ENCODE data around the gene THRA. TPM values are rescaled to one million over a fixed set of nuclear protein-coding genes. Genes with fewer than 3 reads are reported as not detected.

THRA gene
- polyA plus RNA-seq, 1 donor = 61.7 TPM

DNA sequence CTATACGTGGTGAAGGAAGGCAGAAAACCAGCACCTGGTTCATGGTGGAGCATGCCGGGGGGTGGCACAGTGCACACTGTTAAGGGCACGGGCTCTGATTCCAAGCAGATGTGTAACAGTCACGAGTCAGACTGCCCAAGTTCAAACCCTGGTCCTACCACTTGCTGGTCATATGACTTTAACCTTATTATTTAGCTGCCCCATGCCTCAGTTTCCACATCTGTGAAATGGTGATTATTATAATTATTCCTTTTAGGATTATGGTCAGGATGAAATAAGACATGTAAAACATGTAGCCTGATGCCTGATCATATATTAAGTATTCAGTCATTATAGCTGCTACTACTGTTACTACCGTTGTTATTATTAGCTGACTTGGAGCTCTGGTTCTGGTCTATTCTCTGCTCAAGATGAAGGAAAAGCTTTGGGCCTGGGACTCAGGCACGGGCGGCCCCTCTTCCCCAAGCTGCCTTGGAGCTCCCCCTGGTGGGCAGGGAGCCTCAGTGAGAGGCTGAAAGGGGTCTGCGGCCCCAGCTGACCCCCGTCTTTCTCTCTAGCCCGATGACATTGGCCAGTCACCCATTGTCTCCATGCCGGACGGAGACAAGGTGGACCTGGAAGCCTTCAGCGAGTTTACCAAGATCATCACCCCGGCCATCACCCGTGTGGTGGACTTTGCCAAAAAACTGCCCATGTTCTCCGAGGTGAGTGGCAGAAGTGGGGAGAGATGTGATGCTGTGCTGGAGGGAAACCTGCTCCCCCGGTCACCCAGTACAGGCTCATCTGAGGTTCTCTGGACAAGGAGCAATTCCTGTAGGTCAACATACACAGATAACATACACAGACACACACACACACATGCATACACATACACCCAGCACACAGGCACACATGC lies 23.6 kb downstream of the THRA start:
- Histone ChIP-seq H3K4me1 (ENCODE audit: control insufficient read depth, insufficient read depth, low read length) (peaks cover 12% of the 10 kb centered on the region), H3K36me3 (ENCODE audit: control insufficient read depth, insufficient read depth, low read length) (peaks cover 81% of the 10 kb centered on the region), H3K9me3 (ENCODE audit: control insufficient read depth, low read depth, low read length) (no peaks in the 10 kb centered on the region), H3K27ac (ENCODE audit: low read length) (no peak overlapping the region), H3K4me3 (ENCODE audit: low read length) (no peak overlapping the region), H3K27me3 (ENCODE audit: control insufficient read depth, insufficient read depth, low read length) (no peaks in the 10 kb centered on the region)
- peak in 1 of 2 donors; percentile 26 for DNase-seq
- no CpG with 5 or more reads among the region's 17 CpGs for WGBS (ENCODE audit: insufficient coverage, low lambda C conversion rate)

DNA sequence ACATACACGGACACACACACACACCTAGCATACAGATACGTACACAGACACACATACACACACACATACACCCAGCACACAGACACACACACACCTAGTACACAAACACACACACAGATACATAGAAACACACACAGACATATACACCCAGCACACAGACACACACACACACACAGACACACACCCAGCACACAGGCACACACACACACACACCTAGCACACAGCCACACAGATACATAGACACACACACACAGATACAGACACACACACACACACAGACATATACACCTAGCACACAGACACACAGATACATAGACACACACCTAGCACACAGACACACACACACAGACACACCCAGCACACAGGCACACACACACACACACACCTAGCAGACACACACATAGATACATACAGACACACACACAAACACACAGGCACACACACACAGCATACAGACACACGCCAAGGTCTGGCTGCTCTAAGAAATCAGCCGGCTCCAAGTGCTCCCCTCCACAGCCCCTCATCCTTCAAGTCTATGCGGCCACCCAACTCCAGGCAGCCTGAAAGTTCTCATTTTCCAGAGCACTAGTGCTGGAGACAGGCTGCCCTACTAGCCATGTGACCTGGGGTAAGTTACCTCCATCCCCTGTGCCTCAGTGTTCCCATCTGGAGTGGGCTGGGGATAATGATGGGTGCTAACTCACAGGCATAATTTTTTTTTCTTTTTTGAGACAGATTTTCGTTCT lies 24.5 kb downstream of the THRA start:
- H3K4me3 ChIP-seq (ENCODE audit: low read length) = no peak overlapping the region
- DNase-seq = no peak
- no CpG with 5 or more reads among the region's 6 CpGs for WGBS (ENCODE audit: insufficient coverage, low lambda C conversion rate)
- H3K9me3 ChIP-seq (ENCODE audit: control insufficient read depth, low read depth, low read length) = no peaks in the 10 kb centered on the region
- H3K36me3 ChIP-seq (ENCODE audit: control insufficient read depth, insufficient read depth, low read length) = peaks cover 88% of the 10 kb centered on the region
- H3K27ac ChIP-seq (ENCODE audit: low read length) = no peak overlapping the region
- H3K4me1 ChIP-seq (ENCODE audit: control insufficient read depth, insufficient read depth, low read length) = peaks cover 13% of the 10 kb centered on the region
- no peaks in the 10 kb centered on the region for H3K27me3 ChIP-seq (ENCODE audit: control insufficient read depth, insufficient read depth, low read length)

DNA sequence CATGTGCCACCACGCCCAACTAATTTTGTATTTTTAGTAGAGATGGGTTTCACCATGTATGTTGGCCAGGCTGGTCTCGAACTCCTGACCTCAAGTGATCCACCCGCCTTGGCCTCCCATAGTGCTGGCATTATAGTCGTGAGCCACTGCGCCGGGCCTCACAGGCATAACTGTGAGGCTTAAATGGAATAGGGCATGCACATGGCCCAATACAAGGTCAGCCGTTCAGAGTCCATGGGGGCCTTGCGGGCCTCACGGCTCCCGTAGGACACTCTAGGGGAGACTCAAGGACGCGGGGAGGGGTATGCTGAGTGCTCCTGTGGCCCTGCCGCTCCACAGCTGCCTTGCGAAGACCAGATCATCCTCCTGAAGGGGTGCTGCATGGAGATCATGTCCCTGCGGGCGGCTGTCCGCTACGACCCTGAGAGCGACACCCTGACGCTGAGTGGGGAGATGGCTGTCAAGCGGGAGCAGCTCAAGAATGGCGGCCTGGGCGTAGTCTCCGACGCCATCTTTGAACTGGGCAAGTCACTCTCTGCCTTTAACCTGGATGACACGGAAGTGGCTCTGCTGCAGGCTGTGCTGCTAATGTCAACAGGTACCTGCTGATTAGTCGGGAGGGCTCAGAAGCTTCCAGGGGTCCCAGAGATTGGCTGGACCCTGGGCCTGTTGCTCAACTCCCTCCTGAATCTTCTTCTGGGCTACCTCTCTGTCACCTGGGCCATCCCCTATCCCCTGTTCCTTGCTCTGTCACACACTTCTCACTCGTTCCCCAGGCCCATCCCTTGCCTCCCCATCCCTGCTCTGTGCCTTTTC lies 25.3 kb downstream of the THRA start:
- Histone ChIP-seq H3K4me1 (ENCODE audit: control insufficient read depth, insufficient read depth, low read length) (peaks cover 13% of the 10 kb centered on the region), H3K27ac (ENCODE audit: low read length) (no peak overlapping the region), H3K9me3 (ENCODE audit: control insufficient read depth, low read depth, low read length) (no peaks in the 10 kb centered on the region), H3K27me3 (ENCODE audit: control insufficient read depth, insufficient read depth, low read length) (no peaks in the 10 kb centered on the region), H3K36me3 (ENCODE audit: control insufficient read depth, insufficient read depth, low read length) (peaks cover 94% of the 10 kb centered on the region), H3K4me3 (ENCODE audit: low read length) (no peak overlapping the region)
- no CpG with 5 or more reads among the region's 28 CpGs for WGBS (ENCODE audit: insufficient coverage, low lambda C conversion rate)
- DNase-seq = no peak

DNA sequence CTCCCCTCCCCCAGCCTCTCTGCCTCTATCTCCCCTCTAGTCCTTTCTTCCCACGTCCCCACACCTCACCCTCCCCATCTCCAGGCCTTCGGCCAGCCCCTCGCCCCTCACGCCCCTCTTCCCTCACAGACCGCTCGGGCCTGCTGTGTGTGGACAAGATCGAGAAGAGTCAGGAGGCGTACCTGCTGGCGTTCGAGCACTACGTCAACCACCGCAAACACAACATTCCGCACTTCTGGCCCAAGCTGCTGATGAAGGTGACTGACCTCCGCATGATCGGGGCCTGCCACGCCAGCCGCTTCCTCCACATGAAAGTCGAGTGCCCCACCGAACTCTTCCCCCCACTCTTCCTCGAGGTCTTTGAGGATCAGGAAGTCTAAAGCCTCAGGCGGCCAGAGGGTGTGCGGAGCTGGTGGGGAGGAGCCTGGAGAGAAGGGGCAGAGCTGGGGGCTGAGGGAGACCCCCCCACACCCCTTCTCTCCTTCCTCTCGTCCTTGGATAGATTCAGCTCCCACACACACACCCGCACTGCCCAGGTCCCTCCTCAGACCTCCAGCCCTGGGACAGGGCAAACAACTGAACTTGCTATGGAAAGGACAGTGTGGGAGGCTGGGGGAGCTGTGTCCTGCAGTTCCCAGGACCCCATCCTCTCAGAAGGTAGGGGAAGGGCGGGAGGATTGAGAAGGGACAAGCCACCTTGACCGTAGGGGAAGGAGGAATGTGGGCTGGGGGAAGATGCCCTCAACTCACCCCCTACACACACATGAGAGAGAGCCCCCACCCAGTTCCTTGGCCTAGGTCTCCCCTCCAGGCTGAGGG lies 26.5 kb downstream of the THRA start:
- H3K4me3 ChIP-seq (ENCODE audit: low read length) = no peak overlapping the region
- no peaks in the 10 kb centered on the region for H3K27me3 ChIP-seq (ENCODE audit: control insufficient read depth, insufficient read depth, low read length)
- peaks cover 13% of the 10 kb centered on the region for H3K4me1 ChIP-seq (ENCODE audit: control insufficient read depth, insufficient read depth, low read length)
- H3K36me3 ChIP-seq (ENCODE audit: control insufficient read depth, insufficient read depth, low read length) = peaks cover 94% of the 10 kb centered on the region
- no peak overlapping the region for H3K27ac ChIP-seq (ENCODE audit: low read length)
- no peaks in the 10 kb centered on the region for H3K9me3 ChIP-seq (ENCODE audit: control insufficient read depth, low read depth, low read length)
- no peak for DNase-seq
- WGBS (ENCODE audit: insufficient coverage, low lambda C conversion rate) = no CpG with 5 or more reads among the region's 26 CpGs

DNA sequence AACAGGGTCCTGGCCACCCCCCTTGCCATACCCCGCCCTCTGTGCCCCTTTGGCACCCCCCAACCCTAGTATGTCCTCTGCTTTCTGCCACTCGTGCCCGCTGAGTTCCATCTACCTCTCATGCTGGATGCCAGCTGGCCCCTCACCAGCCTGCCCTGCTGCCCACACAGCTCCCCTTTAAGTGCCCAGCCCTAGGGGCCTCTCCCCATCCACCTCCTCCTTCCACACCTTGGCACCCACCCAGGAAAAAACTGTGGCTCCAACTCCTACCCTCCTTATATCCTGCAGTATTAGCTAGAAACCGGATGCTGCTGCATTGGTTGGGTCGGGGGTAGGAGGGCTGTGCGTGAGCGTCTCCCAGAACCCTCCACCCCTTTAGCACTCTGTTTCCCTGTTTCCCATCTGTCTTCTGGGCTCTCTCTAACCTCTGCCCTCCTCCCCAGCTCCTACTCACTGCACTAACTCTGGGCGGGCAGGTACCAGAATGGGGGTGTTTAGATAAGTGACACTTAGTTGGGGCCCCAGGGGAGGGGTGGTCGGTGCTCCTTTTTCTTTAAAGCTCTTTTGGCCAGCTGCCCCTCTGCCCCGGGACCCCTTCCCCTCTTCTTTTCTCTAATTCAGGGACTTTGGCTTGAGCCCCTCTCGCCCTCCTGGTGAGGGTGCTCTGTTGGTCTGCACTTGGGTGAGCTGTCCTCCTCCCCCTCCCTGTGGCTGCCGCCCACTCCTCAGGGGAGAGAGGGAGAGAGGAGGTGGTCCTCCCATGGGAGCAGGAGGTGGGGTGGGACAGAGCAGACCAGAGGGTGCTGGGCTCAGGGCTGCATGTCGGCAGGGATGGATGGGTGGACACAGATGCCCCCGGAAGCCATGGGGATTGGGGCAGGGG lies 27.7 kb downstream of the THRA start:
- no peaks in the 10 kb centered on the region for H3K27me3 ChIP-seq (ENCODE audit: control insufficient read depth, insufficient read depth, low read length)
- H3K4me3 ChIP-seq (ENCODE audit: low read length) = no peak overlapping the region
- H3K4me1 ChIP-seq (ENCODE audit: control insufficient read depth, insufficient read depth, low read length) = peaks cover 13% of the 10 kb centered on the region
- WGBS (ENCODE audit: insufficient coverage, low lambda C conversion rate) = no CpG with 5 or more reads among the region's 14 CpGs
- no peak overlapping the region for H3K27ac ChIP-seq (ENCODE audit: low read length)
- peaks cover 91% of the 10 kb centered on the region for H3K36me3 ChIP-seq (ENCODE audit: control insufficient read depth, insufficient read depth, low read length)
- H3K9me3 ChIP-seq (ENCODE audit: control insufficient read depth, low read depth, low read length) = no peaks in the 10 kb centered on the region
- DNase-seq = peak in 1 of 2 donors; percentile 19

DNA sequence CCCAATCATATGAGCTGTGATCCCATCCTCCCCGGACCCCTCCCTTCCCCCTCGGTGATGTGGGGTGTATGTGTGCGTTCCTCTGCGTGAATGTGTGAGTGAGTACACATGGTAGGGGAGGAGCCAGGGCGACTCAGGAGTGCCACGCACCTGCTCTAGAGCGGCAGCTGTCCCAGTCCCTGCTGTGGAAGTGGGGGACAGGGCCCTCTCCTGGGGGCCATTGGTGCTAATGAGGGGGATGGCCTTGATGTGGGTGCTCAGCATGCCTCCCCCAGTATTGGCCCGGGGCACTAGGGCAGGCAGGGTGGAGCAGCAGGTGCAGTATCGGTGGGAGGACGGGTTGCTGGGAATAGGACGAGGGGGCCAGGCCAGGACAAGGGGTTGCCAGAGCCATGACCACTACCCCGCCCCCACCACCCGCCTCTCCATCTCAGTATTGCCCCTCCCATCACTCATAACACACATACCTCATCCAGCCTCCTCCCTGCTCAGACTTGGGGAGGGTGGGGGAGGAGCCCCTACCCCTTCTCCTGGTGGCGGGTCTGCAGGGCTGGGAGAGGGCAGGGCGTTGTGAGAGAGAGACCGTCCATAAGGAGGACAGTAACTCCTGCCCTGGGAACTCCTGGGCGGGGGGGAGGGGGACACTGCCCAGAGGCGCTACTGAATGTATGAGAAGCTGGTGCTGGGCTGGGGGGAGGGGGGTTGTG lies 29.1 kb downstream of the THRA start:
- Histone ChIP-seq H3K4me1 (ENCODE audit: control insufficient read depth, insufficient read depth, low read length) (peaks cover 13% of the 10 kb centered on the region), H3K9me3 (ENCODE audit: control insufficient read depth, low read depth, low read length) (no peaks in the 10 kb centered on the region), H3K27ac (ENCODE audit: low read length) (no peak overlapping the region), H3K27me3 (ENCODE audit: control insufficient read depth, insufficient read depth, low read length) (no peaks in the 10 kb centered on the region), H3K4me3 (ENCODE audit: low read length) (no peak overlapping the region), H3K36me3 (ENCODE audit: control insufficient read depth, insufficient read depth, low read length) (peaks cover 84% of the 10 kb centered on the region)
- WGBS (ENCODE audit: insufficient coverage, low lambda C conversion rate) = no CpG with 5 or more reads among the region's 18 CpGs
- DNase-seq = no peak

DNA sequence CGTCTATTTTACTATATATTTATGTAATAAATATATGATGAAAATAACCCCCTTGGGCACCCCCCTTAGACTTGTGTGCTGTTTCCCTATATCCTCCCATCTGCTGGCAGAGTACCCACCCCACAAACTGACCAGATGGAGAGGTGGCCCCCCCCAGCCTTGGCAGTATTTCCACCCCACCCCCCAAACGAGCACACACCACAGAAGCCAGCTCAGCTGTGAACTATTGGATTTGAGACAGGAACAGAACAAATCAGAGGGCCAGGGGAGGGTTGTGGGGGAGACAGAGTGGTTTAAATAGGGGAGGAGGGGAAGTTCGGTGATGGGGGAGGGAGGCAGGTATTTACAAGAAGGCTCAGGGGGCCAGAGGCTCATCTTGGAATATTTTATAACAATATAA lies 29.8 kb downstream of the THRA start:
- Histone ChIP-seq H3K4me3 (ENCODE audit: low read length) (no peak overlapping the region), H3K27me3 (ENCODE audit: control insufficient read depth, insufficient read depth, low read length) (no peaks in the 10 kb centered on the region), H3K27ac (ENCODE audit: low read length) (no peak overlapping the region), H3K9me3 (ENCODE audit: control insufficient read depth, low read depth, low read length) (no peaks in the 10 kb centered on the region), H3K36me3 (ENCODE audit: control insufficient read depth, insufficient read depth, low read length) (peaks cover 80% of the 10 kb centered on the region), H3K4me1 (ENCODE audit: control insufficient read depth, insufficient read depth, low read length) (peaks cover 20% of the 10 kb centered on the region)
- no CpG with 5 or more reads among the region's 3 CpGs for WGBS (ENCODE audit: insufficient coverage, low lambda C conversion rate)
- DNase-seq = no peak

DNA sequence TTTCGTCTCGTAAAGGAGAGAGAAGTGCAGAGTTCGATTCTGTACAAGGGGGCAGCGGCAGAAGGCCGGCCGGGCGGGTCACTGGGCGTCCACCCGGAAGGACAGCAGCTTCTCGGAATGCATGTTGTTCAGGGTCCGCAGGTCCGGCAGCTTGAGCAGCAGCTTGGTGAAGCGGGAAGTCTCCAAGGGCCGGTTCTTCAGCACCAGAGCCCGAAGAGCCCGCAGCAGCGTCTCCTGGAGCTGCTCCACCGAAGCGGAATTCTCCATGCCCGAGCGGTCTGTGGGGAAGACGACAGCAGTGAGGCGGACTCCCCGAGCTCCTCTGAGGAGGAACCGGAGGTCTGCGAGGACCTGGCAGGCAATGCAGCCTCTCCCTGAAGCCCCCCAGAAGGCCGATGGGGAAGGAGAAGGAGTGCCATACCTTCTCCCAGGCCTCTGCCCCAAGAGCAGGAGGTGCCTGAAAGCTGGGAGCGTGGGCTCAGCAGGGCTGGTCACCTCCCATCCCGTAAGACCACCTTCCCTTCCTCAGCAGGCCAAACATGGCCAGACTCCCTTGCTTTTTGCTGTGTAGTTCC lies 30.3 kb downstream of the THRA start:
- H3K27me3 ChIP-seq (ENCODE audit: control insufficient read depth, insufficient read depth, low read length) = no peaks in the 10 kb centered on the region
- peaks cover 25% of the 10 kb centered on the region for H3K4me1 ChIP-seq (ENCODE audit: control insufficient read depth, insufficient read depth, low read length)
- DNase-seq = no peak
- no CpG with 5 or more reads among the region's 29 CpGs for WGBS (ENCODE audit: insufficient coverage, low lambda C conversion rate)
- no peak overlapping the region for H3K27ac ChIP-seq (ENCODE audit: low read length)
- H3K36me3 ChIP-seq (ENCODE audit: control insufficient read depth, insufficient read depth, low read length) = peaks cover 75% of the 10 kb centered on the region
- H3K4me3 ChIP-seq (ENCODE audit: low read length) = no peak overlapping the region
- H3K9me3 ChIP-seq (ENCODE audit: control insufficient read depth, low read depth, low read length) = no peaks in the 10 kb centered on the region

Measured in large intestine (tissue), 3 donors.